K562 (cell line): ENCODE results near the gene HIVEP3. TPM values are rescaled to one million over a fixed set of nuclear protein-coding genes. Genes with fewer than 3 reads are reported as not detected.

Experiments
- ATAC-seq: fragments of 200-7000 bp; cut with Tn5 transposase; 3 replicates; pipeline ENCODE4 v1.9.1; 2020; ENCODE audit warnings: moderate library complexity
- BruUV-seq: library from RNA; stranded (reverse); fragments of 400-500 nt; replicated peaks from 2 replicates; lab custom pipeline; 2021; lab: Mats Ljungman, UMichigan
- CTCF ChIA-PET: fragments of 300-600 bp; formaldehyde crosslinking; extraction: SDS; loops from one replicate; lab custom pipeline; 2021; ENCODE audit warnings: low intra/inter-chr PET ratio; lab: Yijun Ruan, JAX
- POLR2A ChIA-PET: fragments of 300-600, 350-650 bp; sonication (Branson Sonifier 250); formaldehyde crosslinking; extraction: SDS; loops from one replicate; lab custom pipeline; 2021; ENCODE audit warnings: antibody characterized with exemption, inconsistent platforms; lab: Yijun Ruan, JAX
- DNase-seq, 4 experiments: peaks; one replicate each; pipeline versions ENCODE4 v3.0.0 to v3.0.0-alpha.2; 2011 to 2018; ENCODE audit warnings: low spot score in 3 of 4, mixed read lengths in 3 of 4; ENCODE audit errors: extremely low read depth in 1 of 4
- FAIRE-seq: peaks from 2 replicates; lab custom pipeline; 2011; peaks lifted over from hg19 to GRCh38; lab: Jason Lieb, UNC
- H2AFZ ChIP-seq: 2 replicates; pipeline ENCODE4 v1.6.0; 2011; ENCODE audit warnings: low read depth, low read length, control low read depth, inconsistent platforms
- H3K27ac ChIP-seq: fragments of 200-600 bp; 3 replicates; pipeline ENCODE4 v1.8.0; 2011; ENCODE audit warnings: low read depth, mild to moderate bottlenecking, control low read depth, inconsistent platforms, low read length, moderate library complexity, mixed read lengths; ENCODE audit errors: extremely low read depth
- H3K27me3 ChIP-seq, 2 experiments: fragments of 300-600 bp in 1 of 2; 2 replicates in 1 of 2; 3 replicates in 1 of 2; pipeline versions ENCODE4 v1.6.0 to v1.8.0; 2011; ENCODE audit warnings: inconsistent platforms in 2 of 2, low read length in 2 of 2, mild to moderate bottlenecking in 1 of 2, mixed read lengths in 1 of 2, moderate library complexity in 1 of 2; ENCODE audit not compliant: control insufficient read depth in 2 of 2, insufficient read depth in 2 of 2
- H3K36me3 ChIP-seq: fragments of 300-600 bp; 3 replicates; pipeline ENCODE4 v1.8.0; 2011; ENCODE audit warnings: mild to moderate bottlenecking, low read length, inconsistent platforms; ENCODE audit not compliant: control insufficient read depth, insufficient read depth
- H3K4me1 ChIP-seq, 2 experiments: fragments of 200-600 bp in 1 of 2; replicated peaks in 1 of 2; 2 replicates in 1 of 2; 3 replicates in 1 of 2; pipeline versions ENCODE4 v1.5.1 to v1.8.0; 2011; ENCODE audit warnings: inconsistent platforms in 2 of 2, low read length in 2 of 2, mild to moderate bottlenecking in 1 of 2, mixed read lengths in 1 of 2, moderate library complexity in 1 of 2; ENCODE audit not compliant: control insufficient read depth in 2 of 2, insufficient read depth in 2 of 2
- H3K4me2 ChIP-seq: 2 replicates; pipeline ENCODE4 v1.6.1; 2011; ENCODE audit warnings: low read length, control low read depth, inconsistent platforms, mixed read lengths; ENCODE audit not compliant: insufficient read depth
- H3K4me3 ChIP-seq: fragments of 200-600 bp; sonication (generic), shearing (Covaris generic); 2 replicates; pipeline ENCODE4 v1.5.1; 2016; ENCODE audit warnings: control low read depth, inconsistent platforms
- H3K79me2 ChIP-seq: fragments of 200-600 bp; 3 replicates; pipeline ENCODE4 v1.8.0; 2011; ENCODE audit warnings: low read length, inconsistent platforms; ENCODE audit not compliant: control insufficient read depth, insufficient read depth
- H3K9ac ChIP-seq, 2 experiments: 2 replicates each; pipeline versions ENCODE4 v1.6.0 to v1.6.1; 2011; ENCODE audit warnings: low read depth in 2 of 2, low read length in 2 of 2, control low read depth in 1 of 2, inconsistent platforms in 1 of 2, mild to moderate bottlenecking in 1 of 2, mixed read lengths in 1 of 2; ENCODE audit not compliant: insufficient read depth in 1 of 2
- H3K9me1 ChIP-seq: one replicate; pipeline ENCODE4 v1.6.0; 2011; ENCODE audit warnings: inconsistent platforms, mild to moderate bottlenecking, low read length, moderate library complexity; ENCODE audit not compliant: control insufficient read depth, insufficient read depth
- H3K9me3 ChIP-seq: replicated peaks from 2 replicates; pipeline ENCODE4 v1.5.1; 2011; ENCODE audit warnings: low read depth, low read length, inconsistent platforms; ENCODE audit not compliant: control insufficient read depth, insufficient read depth
- H4K20me1 ChIP-seq: replicated peaks from 2 replicates; pipeline ENCODE4 v1.6.1; 2011; ENCODE audit warnings: low read length, inconsistent platforms, mixed read lengths; ENCODE audit not compliant: control insufficient read depth, insufficient read depth
- ELF4 ChIP-seq: fragments of 450-650 bp; formaldehyde crosslinking; IDR thresholded peaks from 2 replicates; pipeline ENCODE4 v1.4.0; 2022; ENCODE audit warnings: missing genetic modification characterization
- HES1 ChIP-seq: fragments of 450-650 bp; IDR thresholded peaks from 2 replicates; pipeline ENCODE4 v1.6.1; 2016; ENCODE audit warnings: low read depth, mild to moderate bottlenecking, moderate library complexity
- HNRNPH1 ChIP-seq: fragments of 200-400 bp; formaldehyde crosslinking; optimal IDR thresholded peaks from 2 replicates; pipeline ENCODE3; 2017; ENCODE audit warnings: low read depth, mild to moderate bottlenecking, low read length, moderate library complexity
- JUND ChIP-seq, 2 experiments: IDR thresholded peaks; 2 replicates in 1 of 2; 3 replicates in 1 of 2; pipeline ENCODE4 v1.6.1; 2011; ENCODE audit warnings: borderline replicate concordance in 2 of 2, low read depth in 2 of 2, low read length in 2 of 2, improper control_type of control experiment in 1 of 2, missing biosample characterization in 1 of 2, missing genetic modification characterization in 1 of 2, missing genetic modification reagents in 1 of 2
- MEF2A ChIP-seq: IDR thresholded peaks from 2 replicates; pipeline ENCODE4 v1.6.1; 2011; ENCODE audit warnings: low read depth, mild to moderate bottlenecking, low read length, moderate library complexity; ENCODE audit not compliant: control insufficient read depth
- NFRKB ChIP-seq: fragments of 450-650 bp; IDR thresholded peaks from 2 replicates; pipeline ENCODE4 v1.6.1; 2016; ENCODE audit warnings: low read depth
- NR2C1 ChIP-seq, 2 experiments: fragments of 450-650 bp; IDR thresholded peaks; 2 replicates each; pipeline ENCODE4 v1.6.1; 2017; ENCODE audit warnings: mild to moderate bottlenecking in 2 of 2, antibody characterized with exemption in 1 of 2, inconsistent platforms in 1 of 2, missing compliant biosample characterization in 1 of 2, missing genetic modification characterization in 1 of 2
- TAF15 ChIP-seq: fragments of 200-400 bp; formaldehyde crosslinking; IDR thresholded peaks from 2 replicates; pipeline ENCODE4 v1.6.1; 2017; ENCODE audit warnings: mild to moderate bottlenecking, low read depth, low read length, moderate library complexity
- TCF15 ChIP-seq: fragments of 250-450 bp; sonication (Bioruptor Pico); IDR thresholded peaks from 2 replicates; pipeline ENCODE4 v1.8.0; 2022; ENCODE audit warnings: moderate library complexity, mild to moderate bottlenecking, inconsistent platforms
- ZFP1 ChIP-seq: fragments of 450-650 bp; formaldehyde crosslinking; IDR thresholded peaks from 2 replicates; pipeline ENCODE4 v1.4.0; 2020; ENCODE audit warnings: mild to moderate bottlenecking, mixed read lengths
- ZHX1 ChIP-seq: fragments of 150-350 bp; conservative IDR thresholded peaks from 2 replicates; pipeline ENCODE4 v1.6.1; 2014; ENCODE audit warnings: low read length
- ZNF174 ChIP-seq: fragments of 250-450 bp; sonication (Bioruptor Pico); IDR thresholded peaks from 2 replicates; pipeline ENCODE4 v1.4.0; 2020; ENCODE audit warnings: mild to moderate bottlenecking
- ZNF175 ChIP-seq: fragments of 200-800 bp; sonication (Bioruptor generic); IDR thresholded peaks from 2 replicates; pipeline ENCODE4 v1.6.1; 2016; ENCODE audit warnings: low read depth, mild to moderate bottlenecking, missing genetic modification characterization, missing compliant biosample characterization
- ZNF184 ChIP-seq: sonication (generic); formaldehyde crosslinking; IDR thresholded peaks from 2 replicates; pipeline ENCODE4 v1.5.0; 2020; ENCODE audit warnings: missing genetic modification reagents
- ZNF696 ChIP-seq: fragments of 250-450 bp; sonication (Bioruptor Pico); conservative IDR thresholded peaks from 2 replicates; pipeline ENCODE4 v1.4.0; 2020; ENCODE audit warnings: mild to moderate bottlenecking, moderate library complexity
- ZNF780A ChIP-seq: fragments of 250-450 bp; sonication (Bioruptor Pico); IDR thresholded peaks from 2 replicates; pipeline ENCODE4 v1.5.0; 2021; ENCODE audit warnings: mild to moderate bottlenecking
- WGBS: fragments of 100-300 bp; shearing (Covaris generic); methylation state at CpG from one replicate; pipeline ENCODE4 v1.1.6; 2016; ENCODE audit warnings: low coverage, mixed read lengths; ENCODE audit not compliant: insufficient coverage; ENCODE audit errors: missing lambda C conversion rate; 5-methylcytosine and 5-hydroxymethylcytosine counted together
- in situ Hi-C: fragments of 300-500 bp; cut with MboI; formaldehyde crosslinking; loops from 4 replicates; pipeline ENCODE4 v1.15.0; 2018; ENCODE audit warnings: inconsistent platforms, mixed read lengths
- intact Hi-C: fragments of 100-400 bp; cut with micrococcal nuclease; formaldehyde crosslinking; loops from 2 replicates; pipeline ENCODE4 v1.14.2; 2022
- polyA plus RNA-seq, 8 experiments: library from polyadenylated mRNA; depleted of rRNA in 4 of 8; stranded (reverse) in 5 of 8; unstranded in 3 of 8; fragments of >200 nt; fragmentation: Nextera tagmentation in 2 of 8; fragmentation: Illumina TruSeq in 1 of 8; extraction: Ambion mirVana in 2 of 8; extraction: Trizol in 1 of 8; gene quantifications; 2 replicates each; pipeline versions ENCODE4 v1.2.1 to v1.2.3, GENCODE V29; 2011 to 2014; ENCODE audit warnings: inconsistent platforms in 1 of 8, missing spikeins in 1 of 8
- total RNA-seq, 7 experiments: library from RNA; depleted of rRNA in 6 of 7; stranded (reverse); fragments of >200 nt in 6 of 7; fragmentation: Illumina TruSeq in 2 of 7; extraction: Trizol in 2 of 7; gene quantifications; 2 replicates each; pipeline versions ENCODE4 v1.2.1 to v1.2.3, GENCODE V29; 2011 to 2021; ENCODE audit warnings: low replicate concordance in 1 of 7

HIVEP3 gene
- total and polyA plus RNA-seq, 9 of the 15 experiments (the other 6 are each of a cell fraction or from before 2014, with no cell fraction given), result 0.09 to 0.58 (median 0.34) TPM; not detected in 1

- in situ Hi-C loops, result no loop called here
- Histone ChIP-seq H4K20me1 (peaks cover 6% of the 10 kb centered on the region; the same call in 1 of the 2 replicates), H3K27ac (no peak overlapping the region), H3K9me1 (no peaks in the 10 kb centered on the region), H3K9ac (no peak overlapping the region), H3K9me3 (no peaks in the 10 kb centered on the region), H3K4me1 (no peaks in the 10 kb centered on the region), H3K79me2 (no peaks in the 10 kb centered on the region), H3K4me2 (no peak overlapping the region), H2AFZ (no peak overlapping the region), H3K36me3 (no peaks in the 10 kb centered on the region), H3K4me3 (no peak overlapping the region), H3K27me3 (peaks cover 22 to 48% of the 10 kb centered on the region in 2 experiments)
- TF ChIP-seq TCF15 (CRISPR knock-in tag), result no peak
- TF ChIP-seq NFRKB, result no peak
- TF ChIP-seq ZNF174, result no peak
- TF ChIP-seq ZFP1 (CRISPR knock-in tag), result no peak
- TF ChIP-seq HES1, result no peak
- TF ChIP-seq ELF4 (CRISPR knock-in tag), result no peak
- TF ChIP-seq HNRNPH1, result no peak
- TF ChIP-seq MEF2A, result no peak
- no peak for TF ChIP-seq JUND (IDR thresholded peaks at IDR 0.05; ENCODE audit: borderline replicate concordance, low read depth, low read length)
- no peak for TF ChIP-seq JUND (tag; IDR thresholded peaks at IDR 0.05; ENCODE audit: borderline replicate concordance, low read depth, low read length)
- TF ChIP-seq NR2C1 (IDR thresholded peaks at IDR 0.05), result no peak
- TF ChIP-seq NR2C1 (tag; IDR thresholded peaks at IDR 0.05), result no peak
- TF ChIP-seq ZNF175 (CRISPR knock-in tag), result no peak
- TF ChIP-seq ZHX1, result no peak
- no peak for TF ChIP-seq ZNF184 (CRISPR knock-in tag)
- no peak for TF ChIP-seq ZNF696 (CRISPR knock-in tag)
- no peak for TF ChIP-seq TAF15
- no peak for TF ChIP-seq ZNF780A (CRISPR knock-in tag)
- WGBS, result 0% methylated on average over 4 of the region's 4 CpGs
- intact Hi-C loops, result no loop called here
- no peak for DNase-seq
- CTCF ChIA-PET, result no interaction called here
- BruUV-seq, result no TSS peak
- POLR2A ChIA-PET, result interaction anchor here (0.6 kb wide), 1 partner anchor 284 kb away, joined by 3 read pairs; no protein-coding TSS in a partner anchor
- ATAC-seq, result no peak
- no peak for FAIRE-seq
Measured at GRCh38 chr1:41610361-41610760, 308.4 kb downstream of the HIVEP3 start.
